K562 (cell line): ENCODE data around the gene UFL1. TPM values are rescaled to one million over a fixed set of nuclear protein-coding genes. Genes with fewer than 3 reads are reported as not detected.

Experiments used
- ARID2 ChIP-seq: fragments of 450-650 bp; IDR thresholded peaks from 2 replicates; pipeline ENCODE4 v1.6.1; 2017; ENCODE audit warnings: antibody characterized with exemption, mild to moderate bottlenecking
- ETV1 ChIP-seq: fragments of 450-650 bp; conservative IDR thresholded peaks from 2 replicates; pipeline ENCODE4 v1.6.1; 2016; ENCODE audit warnings: missing genetic modification characterization, control low read depth, low read depth, missing compliant biosample characterization
- FOXK2 ChIP-seq, 2 experiments: fragments of 450-650 bp; IDR thresholded peaks in 1 of 2; conservative IDR thresholded peaks in 1 of 2; 2 replicates each; pipeline ENCODE4 v1.6.1; 2016; ENCODE audit warnings: low read depth in 2 of 2, mild to moderate bottlenecking in 1 of 2
- HDAC3 ChIP-seq: fragments of 450-650 bp; IDR thresholded peaks from 2 replicates; pipeline ENCODE4 v1.6.1; 2018; ENCODE audit warnings: borderline replicate concordance, mild to moderate bottlenecking, moderate library complexity; ENCODE audit not compliant: partially characterized antibody
- KLF10 ChIP-seq: fragments of 250-450 bp; sonication (Bioruptor Pico); IDR thresholded peaks from 2 replicates; pipeline ENCODE4 v1.6.1; 2021; ENCODE audit warnings: matching md5 sums
- MTA1 ChIP-seq: fragments of 450-650 bp; IDR thresholded peaks from 2 replicates; pipeline ENCODE4 v1.6.1; 2017; ENCODE audit warnings: borderline replicate concordance
- NFRKB ChIP-seq: fragments of 450-650 bp; IDR thresholded peaks from 2 replicates; pipeline ENCODE4 v1.6.1; 2016; ENCODE audit warnings: low read depth
- PHF20 ChIP-seq: fragments of 450-650 bp; IDR thresholded peaks from 2 replicates; pipeline ENCODE4 v1.6.1; 2018; ENCODE audit not compliant: partially characterized antibody
- POLR2A ChIP-seq: fragments of 450-650 bp; conservative IDR thresholded peaks from 2 replicates; pipeline ENCODE4 v1.6.1; 2016
- RB1 ChIP-seq: fragments of 450-650 bp; IDR thresholded peaks from 2 replicates; pipeline ENCODE4 v1.6.1; 2017; ENCODE audit warnings: low read depth, mild to moderate bottlenecking
- SPI1 ChIP-seq: IDR thresholded peaks from 2 replicates; pipeline ENCODE4 v1.6.1; 2011; ENCODE audit warnings: low read depth, low read length, control low read depth, borderline replicate concordance
- polyA plus RNA-seq, 8 experiments: library from polyadenylated mRNA; depleted of rRNA in 4 of 8; stranded (reverse) in 5 of 8; unstranded in 3 of 8; fragments of >200 nt; fragmentation: Nextera tagmentation in 2 of 8; fragmentation: Illumina TruSeq in 1 of 8; extraction: Ambion mirVana in 2 of 8; extraction: Trizol in 1 of 8; gene quantifications; 2 replicates each; pipeline versions ENCODE4 v1.2.1 to v1.2.3, GENCODE V29; 2011 to 2014; ENCODE audit warnings: inconsistent platforms in 1 of 8, missing spikeins in 1 of 8
- total RNA-seq, 7 experiments: library from RNA; depleted of rRNA in 6 of 7; stranded (reverse); fragments of >200 nt in 6 of 7; fragmentation: Illumina TruSeq in 2 of 7; extraction: Trizol in 2 of 7; gene quantifications; 2 replicates each; pipeline versions ENCODE4 v1.2.1 to v1.2.3, GENCODE V29; 2011 to 2021; ENCODE audit warnings: low replicate concordance in 1 of 7
- TF ChIP-seq, protein P1 (sequence below): IDR thresholded peaks from 3 replicates; pipeline ENCODE4 v1.6.1; 2011; ENCODE audit warnings: borderline replicate concordance, mild to moderate bottlenecking; ENCODE audit not compliant: insufficient read length, insufficient read depth
- TF ChIP-seq, protein P2 (sequence below), 3 experiments: fragments of 200-800 bp in 1 of 3; fragments of 250-450 bp in 1 of 3; fragments of 450-650 bp in 1 of 3; sonication (Bioruptor Pico) in 1 of 3; sonication (Bioruptor generic) in 1 of 3; formaldehyde crosslinking in 1 of 3; IDR thresholded peaks; 2 replicates each; pipeline versions ENCODE4 v1.6.1 to v1.8.0; 2016 to 2022; ENCODE audit warnings: mild to moderate bottlenecking in 2 of 3, missing genetic modification characterization in 2 of 3, missing compliant biosample characterization in 1 of 3, moderate library complexity in 1 of 3
- TF ChIP-seq, protein P3 (sequence below): fragments of 200-800 bp; sonication (Bioruptor generic); IDR thresholded peaks from 2 replicates; pipeline ENCODE4 v1.6.1; 2017; ENCODE audit warnings: missing genetic modification characterization, missing compliant biosample characterization
- TF ChIP-seq, protein P4 (sequence below): sonication (generic); formaldehyde crosslinking; IDR thresholded peaks from 2 replicates; pipeline ENCODE4 v1.9.0; 2022; ENCODE audit warnings: mild to moderate bottlenecking, missing genetic modification reagents
- TF ChIP-seq, protein P5 (sequence below), 2 experiments: fragments of 200-800 bp in 1 of 2; sonication (Bioruptor generic) in 1 of 2; sonication (generic) in 1 of 2; formaldehyde crosslinking in 1 of 2; IDR thresholded peaks in 1 of 2; conservative IDR thresholded peaks in 1 of 2; 2 replicates each; pipeline versions ENCODE4 v1.5.0 to v1.6.1; 2016 to 2020; ENCODE audit warnings: missing compliant biosample characterization in 1 of 2, missing genetic modification characterization in 1 of 2, missing genetic modification reagents in 1 of 2

Gene UFL1
- total and polyA plus RNA-seq, 9 of the 15 experiments (the other 6 are each of a cell fraction or from before 2014, with no cell fraction given), result 10.9 to 23.1 (median 18.3) TPM

DNA sequence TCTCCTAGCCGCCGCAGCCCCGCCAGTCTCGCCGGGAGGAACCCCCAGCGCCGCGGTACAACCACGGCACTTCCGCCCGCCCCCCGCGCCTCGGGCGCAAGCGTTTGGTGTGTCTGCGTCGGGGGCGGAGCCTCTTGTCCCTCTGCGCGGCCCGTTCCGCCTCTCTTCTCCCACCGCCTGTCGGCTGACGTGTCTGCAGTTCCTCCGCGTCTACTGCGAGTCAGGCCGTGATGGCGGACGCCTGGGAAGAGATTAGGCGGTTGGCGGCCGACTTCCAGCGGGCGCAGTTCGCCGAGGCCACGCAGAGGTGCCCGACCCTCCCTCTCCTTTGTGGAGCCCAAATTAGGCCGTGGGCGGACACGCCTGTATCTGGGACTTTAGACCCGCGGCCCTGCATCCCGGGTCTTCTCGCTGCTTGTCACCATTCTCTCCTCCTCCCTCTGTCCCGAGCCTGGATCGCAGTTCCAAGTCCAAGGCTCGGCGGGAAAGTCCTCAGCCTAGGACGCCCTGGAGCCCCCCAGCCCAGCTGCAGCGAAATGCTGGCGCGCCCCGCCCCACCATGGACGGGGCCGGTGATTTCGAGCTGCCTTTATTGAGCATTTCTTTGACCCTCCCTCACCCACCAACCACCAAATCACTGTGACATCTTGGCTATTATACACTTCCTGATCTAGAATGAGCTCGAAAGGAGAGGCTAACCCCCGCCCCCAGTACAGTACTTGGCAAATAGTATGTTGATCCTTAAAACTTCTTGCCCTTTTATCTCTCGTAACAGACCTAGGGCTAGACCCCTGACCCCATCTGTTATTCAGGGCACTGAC lies at the start of gene UFL1 (continued):
- TF ChIP-seq, protein P1, sequence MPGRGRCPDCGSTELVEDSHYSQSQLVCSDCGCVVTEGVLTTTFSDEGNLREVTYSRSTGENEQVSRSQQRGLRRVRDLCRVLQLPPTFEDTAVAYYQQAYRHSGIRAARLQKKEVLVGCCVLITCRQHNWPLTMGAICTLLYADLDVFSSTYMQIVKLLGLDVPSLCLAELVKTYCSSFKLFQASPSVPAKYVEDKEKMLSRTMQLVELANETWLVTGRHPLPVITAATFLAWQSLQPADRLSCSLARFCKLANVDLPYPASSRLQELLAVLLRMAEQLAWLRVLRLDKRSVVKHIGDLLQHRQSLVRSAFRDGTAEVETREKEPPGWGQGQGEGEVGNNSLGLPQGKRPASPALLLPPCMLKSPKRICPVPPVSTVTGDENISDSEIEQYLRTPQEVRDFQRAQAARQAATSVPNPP, result no peak
- peak; percentile 86; the same call in 1 of the 2 replicates for TF ChIP-seq MTA1
- TF ChIP-seq, protein P2, sequence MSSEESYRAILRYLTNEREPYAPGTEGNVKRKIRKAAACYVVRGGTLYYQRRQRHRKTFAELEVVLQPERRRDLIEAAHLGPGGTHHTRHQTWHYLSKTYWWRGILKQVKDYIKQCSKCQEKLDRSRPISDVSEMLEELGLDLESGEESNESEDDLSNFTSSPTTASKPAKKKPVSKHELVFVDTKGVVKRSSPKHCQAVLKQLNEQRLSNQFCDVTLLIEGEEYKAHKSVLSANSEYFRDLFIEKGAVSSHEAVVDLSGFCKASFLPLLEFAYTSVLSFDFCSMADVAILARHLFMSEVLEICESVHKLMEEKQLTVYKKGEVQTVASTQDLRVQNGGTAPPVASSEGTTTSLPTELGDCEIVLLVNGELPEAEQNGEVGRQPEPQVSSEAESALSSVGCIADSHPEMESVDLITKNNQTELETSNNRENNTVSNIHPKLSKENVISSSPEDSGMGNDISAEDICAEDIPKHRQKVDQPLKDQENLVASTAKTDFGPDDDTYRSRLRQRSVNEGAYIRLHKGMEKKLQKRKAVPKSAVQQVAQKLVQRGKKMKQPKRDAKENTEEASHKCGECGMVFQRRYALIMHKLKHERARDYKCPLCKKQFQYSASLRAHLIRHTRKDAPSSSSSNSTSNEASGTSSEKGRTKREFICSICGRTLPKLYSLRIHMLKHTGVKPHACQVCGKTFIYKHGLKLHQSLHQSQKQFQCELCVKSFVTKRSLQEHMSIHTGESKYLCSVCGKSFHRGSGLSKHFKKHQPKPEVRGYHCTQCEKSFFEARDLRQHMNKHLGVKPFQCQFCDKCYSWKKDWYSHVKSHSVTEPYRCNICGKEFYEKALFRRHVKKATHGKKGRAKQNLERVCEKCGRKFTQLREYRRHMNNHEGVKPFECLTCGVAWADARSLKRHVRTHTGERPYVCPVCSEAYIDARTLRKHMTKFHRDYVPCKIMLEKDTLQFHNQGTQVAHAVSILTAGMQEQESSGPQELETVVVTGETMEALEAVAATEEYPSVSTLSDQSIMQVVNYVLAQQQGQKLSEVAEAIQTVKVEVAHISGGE (CRISPR knock-in tag; IDR thresholded peaks at IDR 0.05), result peak in 1 of 3 experiments; percentile 51; a peak in 1 of 6 replicates
- TF ChIP-seq, protein P3, sequence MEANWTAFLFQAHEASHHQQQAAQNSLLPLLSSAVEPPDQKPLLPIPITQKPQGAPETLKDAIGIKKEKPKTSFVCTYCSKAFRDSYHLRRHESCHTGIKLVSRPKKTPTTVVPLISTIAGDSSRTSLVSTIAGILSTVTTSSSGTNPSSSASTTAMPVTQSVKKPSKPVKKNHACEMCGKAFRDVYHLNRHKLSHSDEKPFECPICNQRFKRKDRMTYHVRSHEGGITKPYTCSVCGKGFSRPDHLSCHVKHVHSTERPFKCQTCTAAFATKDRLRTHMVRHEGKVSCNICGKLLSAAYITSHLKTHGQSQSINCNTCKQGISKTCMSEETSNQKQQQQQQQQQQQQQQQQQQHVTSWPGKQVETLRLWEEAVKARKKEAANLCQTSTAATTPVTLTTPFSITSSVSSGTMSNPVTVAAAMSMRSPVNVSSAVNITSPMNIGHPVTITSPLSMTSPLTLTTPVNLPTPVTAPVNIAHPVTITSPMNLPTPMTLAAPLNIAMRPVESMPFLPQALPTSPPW (CRISPR knock-in tag), result peak; percentile 91
- TF ChIP-seq HDAC3, result no peak
- TF ChIP-seq NFRKB, result peak; percentile 94
- TF ChIP-seq PHF20, result peak; percentile 70
- peak in 1 of 2 experiments; percentile 75; a peak in 3 of 4 replicates for TF ChIP-seq FOXK2 (conservative IDR thresholded peaks at IDR 0.05 in 1 of 2, IDR thresholded peaks at IDR 0.05 in 1 of 2; ENCODE audit: low read depth in 2 of 2)
- no peak for TF ChIP-seq KLF10 (CRISPR knock-in tag)
- peak; percentile 83; the same call in 1 of the 2 replicates for TF ChIP-seq SPI1
- TF ChIP-seq RB1, result peak; percentile 74
- peak; percentile 97 for TF ChIP-seq POLR2A
- TF ChIP-seq ETV1 (tag), result peak; percentile 88
- peak; percentile 29; the same call in 1 of the 2 replicates for TF ChIP-seq ARID2
- TF ChIP-seq, protein P4, sequence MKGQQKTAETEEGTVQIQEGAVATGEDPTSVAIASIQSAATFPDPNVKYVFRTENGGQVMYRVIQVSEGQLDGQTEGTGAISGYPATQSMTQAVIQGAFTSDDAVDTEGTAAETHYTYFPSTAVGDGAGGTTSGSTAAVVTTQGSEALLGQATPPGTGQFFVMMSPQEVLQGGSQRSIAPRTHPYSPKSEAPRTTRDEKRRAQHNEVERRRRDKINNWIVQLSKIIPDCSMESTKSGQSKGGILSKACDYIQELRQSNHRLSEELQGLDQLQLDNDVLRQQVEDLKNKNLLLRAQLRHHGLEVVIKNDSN, result peak; percentile 29; the same call in 1 of the 2 replicates
- TF ChIP-seq, protein P5, sequence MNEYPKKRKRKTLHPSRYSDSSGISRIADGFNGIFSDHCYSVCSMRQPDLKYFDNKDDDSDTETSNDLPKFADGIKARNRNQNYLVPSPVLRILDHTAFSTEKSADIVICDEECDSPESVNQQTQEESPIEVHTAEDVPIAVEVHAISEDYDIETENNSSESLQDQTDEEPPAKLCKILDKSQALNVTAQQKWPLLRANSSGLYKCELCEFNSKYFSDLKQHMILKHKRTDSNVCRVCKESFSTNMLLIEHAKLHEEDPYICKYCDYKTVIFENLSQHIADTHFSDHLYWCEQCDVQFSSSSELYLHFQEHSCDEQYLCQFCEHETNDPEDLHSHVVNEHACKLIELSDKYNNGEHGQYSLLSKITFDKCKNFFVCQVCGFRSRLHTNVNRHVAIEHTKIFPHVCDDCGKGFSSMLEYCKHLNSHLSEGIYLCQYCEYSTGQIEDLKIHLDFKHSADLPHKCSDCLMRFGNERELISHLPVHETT (CRISPR knock-in tag; conservative IDR thresholded peaks at IDR 0.05 in 1 of 2, IDR thresholded peaks at IDR 0.05 in 1 of 2), result peak in 1 of 2 experiments; percentile 40; a peak in 1 of 4 replicates
